Posterior vena cava (tissue), 2 donors: Measurements from ENCODE around the gene TSLP. TPM values are rescaled to one million over a fixed set of nuclear protein-coding genes. Genes with fewer than 3 reads are reported as not detected.

Experiments
- DNase-seq: peaks from one replicate; pipeline ENCODE4 v3.0.0-alpha.2; 2020; ENCODE audit warnings: low spot score
- intact Hi-C, 2 donors: fragments of 100-400 bp; cut with DNase I; formaldehyde crosslinking; loops; one replicate each; pipeline versions ENCODE4 v1.14.1 to v1.14.2; 2022 to 2023
- long read RNA-seq, 2 donors: library from polyadenylated mRNA; unstranded; transcript quantifications; one replicate each; pipeline ENCODE4 v2.0.0, GENCODE V29; 2020 to 2021
- total RNA-seq, 2 donors: library from RNA; stranded (reverse); fragmentation: NEBNext Ultra II Directional; extraction: Animal tissue kit (Norgen Biotek cat#: 25700); gene quantifications; one replicate each; pipeline ENCODE4 v1.2.1, GENCODE V29; 2021
- donor health status: DM: yes; HTN: yes; CAD: no.
- donor health status: DM: yes; HTN: yes; CAD: no.

Gene TSLP
- total RNA-seq = 1 to 10 TPM; 1.7 to 2.2 TPM
- long read RNA-seq, donor 1 = 0 reads
- long read RNA-seq, donor 2, partial matches to known transcripts = 0 of 2 reads
- long read RNA-seq, donor 2, other reads (novel, unspliced or antisense) = 0 of 2 reads

DNA sequence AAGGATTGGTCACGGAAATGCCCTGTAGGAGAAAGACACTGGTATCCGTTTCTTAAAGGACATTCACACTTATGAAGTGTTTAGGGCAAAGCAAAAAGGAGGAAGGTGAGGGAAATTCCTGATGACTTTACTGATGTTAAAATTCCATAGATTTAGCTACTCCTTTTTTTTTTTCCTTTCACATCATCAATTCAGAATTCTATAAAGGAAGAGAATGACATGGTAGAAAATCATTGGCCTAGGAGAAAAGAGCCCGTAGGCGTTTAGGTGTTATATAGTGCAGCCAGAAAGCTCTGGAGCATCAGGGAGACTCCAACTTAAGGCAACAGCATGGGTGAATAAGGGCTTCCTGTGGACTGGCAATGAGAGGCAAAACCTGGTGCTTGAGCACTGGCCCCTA, at the start of gene TSLP:
Gene TSLP, plus strand, starts transcription at position 301 of the 400 bp plus-strand sequence. CDS start 178 bp downstream, outside the sequence.
- no peak for DNase-seq
- intact Hi-C loops = no loop called here

GRCh38 chr5:111022301-111022700, 49.2 kb upstream of the TSLP start:
- intact Hi-C loops = no loop called here
- no peak for DNase-seq

GRCh38 chr5:111028865-111029264, 42.6 kb upstream of the TSLP start:
- DNase-seq = no peak
- intact Hi-C loops = no loop called here

- intact Hi-C loops = no loop called here
- no peak for DNase-seq
These were observed 27.6 kb upstream of the TSLP start for GRCh38 chr5:111043712-111044506.

DNA sequence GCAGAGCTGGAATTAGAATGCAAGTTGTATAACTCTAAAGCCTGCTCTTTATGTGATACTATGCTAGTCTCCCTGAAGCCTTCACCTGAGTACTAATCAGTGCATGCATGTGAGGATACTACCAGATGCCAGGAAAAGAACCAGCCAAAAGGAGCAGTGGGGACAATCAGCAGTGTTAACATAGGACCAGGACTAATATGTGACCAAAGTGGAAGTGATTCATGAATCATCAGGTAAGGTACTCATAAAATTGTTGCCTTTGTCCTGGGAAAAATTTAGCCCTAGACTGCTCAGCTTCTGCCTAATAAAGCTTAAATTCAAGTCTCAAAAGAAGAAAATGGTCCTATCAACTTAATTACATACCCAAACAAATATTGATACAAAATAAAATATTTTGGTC, 13.4 kb upstream of the TSLP start:
- intact Hi-C loops = no loop called here
- no peak for DNase-seq

- intact Hi-C loops = no loop called here
These were observed 11.3 kb upstream of the TSLP start for GRCh38 chr5:111060169-111060568.

DNA sequence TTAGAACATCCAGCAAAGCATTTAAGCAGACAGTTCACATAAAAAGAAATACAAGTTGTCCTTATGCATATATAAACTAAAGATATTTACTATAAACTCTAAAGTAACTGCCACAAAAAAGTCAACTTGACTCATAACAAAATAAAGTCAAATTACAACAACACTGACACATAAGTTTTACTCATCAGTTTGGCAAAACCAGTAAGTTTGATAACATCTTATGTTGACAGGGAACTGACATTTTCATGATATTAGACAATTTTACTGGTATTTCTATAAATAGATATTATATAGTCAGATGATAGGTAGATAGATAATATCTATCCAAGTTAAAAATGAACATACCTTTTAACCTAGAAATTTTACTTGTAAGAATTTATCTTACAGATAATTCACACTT, 9.9 kb upstream of the TSLP start:
- no peak for DNase-seq
- intact Hi-C loops = no loop called here

More at GRCh38 chr5:111060169-111060568, 11.3 kb upstream of the TSLP start:
- no peak for DNase-seq

GRCh38 chr5:111063709-111064322, 7.7 kb upstream of the TSLP start:
- no peak for DNase-seq
- intact Hi-C loops = no loop called here

DNA sequence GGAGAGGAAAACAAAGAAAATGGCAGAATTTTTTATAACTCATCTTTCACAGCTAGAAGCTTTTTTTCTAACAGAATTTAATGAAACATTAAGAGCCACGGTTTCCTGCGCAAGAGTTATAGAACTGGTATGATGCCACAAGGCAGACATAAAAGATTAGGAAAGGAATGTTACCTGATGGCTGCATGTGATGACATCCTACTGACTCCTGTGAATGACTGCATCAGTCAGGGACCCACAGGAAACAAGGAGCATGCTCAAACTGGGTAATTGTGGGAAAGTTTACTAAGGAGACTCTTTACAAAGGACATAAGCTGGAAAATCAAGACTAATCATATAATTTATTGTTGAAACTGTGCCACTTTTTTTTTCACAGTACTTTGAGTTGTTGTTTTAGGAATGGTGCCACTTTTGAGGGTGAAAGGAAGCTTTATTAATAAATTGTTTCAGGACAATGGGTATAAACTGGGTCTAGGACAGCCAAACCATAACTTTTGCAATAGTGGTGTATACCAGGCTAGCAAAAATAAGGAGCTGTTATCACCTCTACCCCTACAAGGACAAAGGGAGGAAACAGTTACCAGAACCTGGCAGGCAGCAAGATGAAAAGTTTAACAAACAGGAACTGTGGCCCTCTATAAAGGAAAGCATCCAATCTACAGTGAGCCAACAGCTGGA, 5.1 kb upstream of the TSLP start:
- intact Hi-C loops = no loop called here
- DNase-seq = no peak

DNA sequence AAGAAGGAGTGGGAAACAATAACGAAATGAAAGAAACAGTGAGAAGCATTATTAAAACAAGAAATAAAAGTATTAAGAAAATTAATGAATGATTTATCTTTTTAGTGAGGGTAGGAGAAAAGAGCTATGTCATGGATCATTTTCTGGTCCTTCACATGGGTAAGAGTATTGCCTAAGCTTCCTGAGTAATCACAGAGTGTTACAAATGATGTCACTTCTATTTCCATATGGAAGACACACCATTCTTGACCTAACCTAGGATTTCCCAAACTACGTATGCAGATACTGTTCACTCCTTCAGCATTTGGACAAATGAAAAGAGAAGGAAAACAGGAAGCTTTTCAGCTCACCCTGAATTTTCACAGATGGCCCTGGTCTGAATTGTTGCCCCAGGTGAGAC, 3.3 kb upstream of the TSLP start:
- intact Hi-C loops = no loop called here
- DNase-seq = no peak

DNA sequence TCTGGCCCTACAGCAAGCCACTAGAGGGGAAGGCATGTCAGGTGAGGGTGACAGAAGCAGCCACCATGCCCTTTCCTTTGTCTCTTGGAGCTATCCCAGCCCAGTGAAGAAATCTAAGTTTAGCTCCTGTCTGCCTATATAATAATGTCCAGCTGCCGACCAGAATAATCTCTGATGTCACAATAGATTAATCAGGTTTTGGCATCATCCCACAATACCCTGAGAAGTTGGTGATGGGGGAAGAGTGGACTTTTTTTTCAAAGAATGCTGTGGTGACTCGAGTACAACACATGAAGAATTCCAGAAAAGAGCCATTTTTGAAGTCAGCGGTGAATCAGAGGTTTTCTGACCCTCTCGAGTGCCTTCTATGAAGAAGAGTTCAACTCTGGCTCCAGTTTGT, 1.7 kb upstream of the TSLP start:
- intact Hi-C loops = no loop called here
- DNase-seq = no peak

DNA sequence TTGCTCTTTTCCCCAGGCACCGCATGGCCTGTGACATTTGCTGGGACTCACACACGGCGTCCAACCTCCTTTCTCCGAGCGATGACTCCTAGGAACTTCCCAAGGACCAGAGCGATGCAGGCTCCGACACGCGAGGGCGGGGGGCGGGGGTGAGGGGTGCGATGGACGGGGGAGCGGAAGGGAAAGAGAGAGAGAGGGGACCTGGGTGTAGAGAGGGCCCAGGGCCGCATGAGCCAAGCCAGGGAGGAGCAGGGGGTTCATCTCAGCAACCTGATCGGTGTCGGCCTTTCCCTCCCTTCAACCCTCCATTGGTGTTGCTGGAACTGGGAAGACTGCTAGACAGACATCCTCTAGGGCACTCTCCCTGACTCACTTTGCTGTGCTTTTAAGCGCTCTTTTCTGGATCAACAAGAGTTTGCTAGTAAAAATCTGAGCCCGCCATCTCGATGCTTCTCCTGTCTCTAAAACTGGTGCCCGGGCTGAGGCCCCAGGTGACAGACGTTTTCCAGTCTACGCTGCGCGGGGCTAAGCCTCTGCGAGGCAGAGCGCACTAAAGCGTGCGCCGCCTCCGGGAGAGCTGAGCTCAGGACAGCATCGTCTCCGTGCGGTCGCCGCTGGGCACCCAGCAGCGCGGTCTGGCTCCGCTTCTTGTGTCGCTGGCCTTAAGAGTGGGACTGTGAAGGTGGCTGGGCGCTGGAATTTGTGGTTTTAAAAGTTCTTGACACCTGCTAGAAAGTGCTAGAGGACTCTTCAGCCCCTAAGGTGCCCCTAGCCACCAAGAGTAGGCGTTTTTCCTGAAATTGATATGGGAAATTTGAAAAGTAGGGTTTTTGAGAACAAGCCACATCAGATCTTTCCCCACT, 1.0 kb upstream of the TSLP start:
- intact Hi-C loops = no loop called here
- peak; percentile 79 for DNase-seq

DNA sequence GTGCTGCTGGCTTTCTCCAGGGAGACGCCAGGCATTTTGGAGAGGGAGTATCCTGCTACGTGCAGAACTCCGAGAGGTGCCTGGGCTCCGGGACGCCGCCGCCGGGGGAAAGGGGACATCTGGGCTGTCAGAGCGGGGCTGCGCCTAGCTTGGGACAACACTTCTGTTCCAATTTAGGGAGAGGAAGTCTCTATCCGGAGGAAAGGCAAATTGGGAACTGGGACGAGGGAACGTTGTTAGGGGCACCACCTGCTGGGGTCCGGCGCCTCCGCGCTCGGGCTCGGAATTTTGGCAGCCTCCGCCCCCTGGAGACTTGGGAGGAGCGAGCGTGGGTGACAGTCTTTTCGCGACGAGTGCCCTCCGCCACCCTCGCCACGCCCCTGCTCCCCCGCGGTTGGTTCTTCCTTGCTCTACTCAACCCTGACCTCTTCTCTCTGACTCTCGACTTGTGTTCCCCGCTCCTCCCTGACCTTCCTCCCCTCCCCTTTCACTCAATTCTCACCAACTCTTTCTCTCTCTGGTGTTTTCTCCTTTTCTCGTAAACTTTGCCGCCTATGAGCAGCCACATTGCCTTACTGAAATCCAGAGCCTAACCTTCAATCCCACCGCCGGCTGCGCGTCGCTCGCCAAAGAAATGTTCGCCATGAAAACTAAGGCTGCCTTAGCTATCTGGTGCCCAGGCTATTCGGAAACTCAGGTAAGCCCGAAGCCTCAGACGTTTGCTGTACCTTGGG, 1.6 kb downstream of the TSLP start:
- DNase-seq = peak; percentile 85
- intact Hi-C loops = no loop called here

- intact Hi-C loops = no loop called here
- DNase-seq = no peak
These were observed 2.7 kb downstream of the TSLP start for GRCh38 chr5:111074244-111074643.

- DNase-seq = no peak
- intact Hi-C loops = no loop called here
These were observed 4.0 kb downstream of the TSLP start for GRCh38 chr5:111075520-111075919.

GRCh38 chr5:111076091-111076490, 4.6 kb downstream of the TSLP start:
- intact Hi-C loops = no loop called here
- DNase-seq = no peak

DNA sequence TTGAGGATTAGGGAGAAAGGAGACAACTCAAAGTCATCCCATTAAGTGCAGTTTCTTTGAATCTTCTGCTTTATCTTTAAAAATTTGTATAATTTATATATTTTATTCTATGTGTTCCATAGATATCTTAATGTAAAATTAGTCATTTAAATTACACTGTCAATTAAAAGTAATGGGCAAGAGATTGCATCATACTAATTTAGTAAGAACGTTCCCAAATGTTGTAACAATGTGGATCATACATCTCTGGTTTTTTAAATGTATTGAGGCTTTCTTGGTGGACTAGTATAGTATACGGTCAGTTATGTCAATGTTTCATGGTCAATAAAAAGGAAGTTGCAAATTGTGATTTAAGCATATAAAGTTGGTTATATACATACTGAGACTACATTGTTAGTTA, 6.2 kb downstream of the TSLP start:
- intact Hi-C loops = no loop called here

DNA sequence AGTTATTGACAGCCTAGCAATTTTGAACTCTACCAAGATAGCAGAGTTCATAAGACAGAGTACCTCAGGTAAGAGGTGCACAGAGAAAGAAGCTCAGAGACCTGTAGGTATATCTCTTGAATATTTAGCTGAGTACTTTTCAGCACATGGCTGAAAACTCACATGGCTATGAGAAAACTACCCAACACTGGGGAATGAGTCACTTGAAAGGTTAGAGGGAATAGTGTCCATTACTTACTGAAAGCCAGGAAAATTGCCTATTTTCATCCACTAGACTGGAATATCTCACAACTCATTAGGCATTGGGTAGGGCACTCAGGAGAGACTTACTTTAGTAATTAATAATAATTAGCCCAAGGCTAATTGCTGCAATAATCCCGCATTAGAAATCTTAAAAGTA, 8.3 kb downstream of the TSLP start:
- no peak for DNase-seq
- intact Hi-C loops = no loop called here

More for the DNA sequence above, 6.2 kb downstream of the TSLP start:
- no peak for DNase-seq

DNA sequence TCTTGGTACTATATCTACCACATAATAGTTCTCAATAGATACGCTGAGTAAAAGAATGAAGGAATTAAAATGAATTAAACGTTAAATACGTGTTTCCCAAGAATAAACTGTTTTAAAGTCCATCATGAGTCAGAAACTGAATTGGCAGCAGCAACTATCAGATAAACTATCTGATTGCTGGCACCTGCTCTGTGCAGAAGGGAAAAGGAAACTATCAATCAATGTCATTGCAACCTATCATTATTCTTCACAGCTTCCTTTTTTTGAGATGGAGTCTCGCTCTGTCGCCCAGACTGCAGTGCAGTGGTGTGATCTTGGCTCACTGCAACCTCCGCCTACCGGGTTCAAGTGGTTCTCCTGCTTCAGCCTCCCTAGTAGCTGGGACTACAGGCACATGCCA, 11.8 kb downstream of the TSLP start:
- DNase-seq = no peak
- intact Hi-C loops = no loop called here
